Fibroblast of lung (primary cell): ENCODE measurements around the gene TSPAN9. TPM values are rescaled to one million over a fixed set of nuclear protein-coding genes. Genes with fewer than 3 reads are reported as not detected.

Source experiments
- DNase-seq, 2 donors: peaks; one replicate each; pipeline versions ENCODE4 v3.0.0 to v3.0.0-alpha.2; 2010; ENCODE audit warnings: low read depth in 2 of 2
- H2AFZ ChIP-seq: 2 replicates; pipeline ENCODE4 v1.5.1; 2012; ENCODE audit warnings: low read length, control low read depth, inconsistent platforms
- H3K27ac ChIP-seq: 2 replicates; pipeline ENCODE4 v1.5.1; 2011; ENCODE audit warnings: low read length, control low read depth; ENCODE audit not compliant: insufficient read depth
- H3K27me3 ChIP-seq: 2 replicates; pipeline ENCODE4 v1.5.1; 2011; ENCODE audit warnings: mild to moderate bottlenecking, low read length; ENCODE audit not compliant: control insufficient read depth, insufficient read depth
- H3K36me3 ChIP-seq: 2 replicates; pipeline ENCODE4 v1.5.1; 2011; ENCODE audit warnings: low read length; ENCODE audit not compliant: control insufficient read depth, insufficient read depth
- H3K4me1 ChIP-seq: 2 replicates; pipeline ENCODE4 v1.5.1; 2011; ENCODE audit warnings: low read length; ENCODE audit not compliant: control insufficient read depth, insufficient read depth; ENCODE audit errors: extremely low read depth
- H3K4me2 ChIP-seq: 2 replicates; pipeline ENCODE4 v1.5.1; 2011; ENCODE audit warnings: low read length, control low read depth; ENCODE audit not compliant: insufficient read depth; ENCODE audit errors: extremely low read depth
- H3K4me3 ChIP-seq, 4 experiments: fragments of 200-600 bp in 1 of 4; sonication (generic) in 1 of 4; replicated peaks in 1 of 4; 2 replicates each; pipeline ENCODE4 v1.5.1; 2011 to 2016; ENCODE audit warnings: low read length in 4 of 4, low read depth in 3 of 4, mild to moderate bottlenecking in 3 of 4, control low read depth in 2 of 4, inconsistent platforms in 1 of 4, mixed read lengths in 1 of 4; ENCODE audit not compliant: insufficient read depth in 1 of 4; ENCODE audit errors: control extremely low read depth in 1 of 4
- H3K79me2 ChIP-seq: 2 replicates; pipeline ENCODE4 v1.5.1; 2012; ENCODE audit warnings: mild to moderate bottlenecking, low read length, inconsistent platforms; ENCODE audit not compliant: control insufficient read depth, insufficient read depth
- H3K9ac ChIP-seq: 2 replicates; pipeline ENCODE4 v1.5.1; 2011; ENCODE audit warnings: mild to moderate bottlenecking, low read length, control low read depth; ENCODE audit not compliant: insufficient read depth
- H3K9me3 ChIP-seq: 2 replicates; pipeline ENCODE4 v1.5.1; 2012; ENCODE audit warnings: low read depth, low read length; ENCODE audit not compliant: control insufficient read depth, insufficient read depth
- H4K20me1 ChIP-seq: 2 replicates; pipeline ENCODE4 v1.5.1; 2011; ENCODE audit warnings: low read length; ENCODE audit not compliant: control insufficient read depth, insufficient read depth; ENCODE audit errors: extremely low read depth
- EZH2 ChIP-seq: IDR thresholded peaks from 2 replicates; pipeline ENCODE4 v1.5.1; 2012; ENCODE audit warnings: low read length, control low read depth, mild to moderate bottlenecking; ENCODE audit errors: missing control alignments
- polyA plus RNA-seq, 2 donors: library from polyadenylated mRNA; depleted of rRNA in 1 of 2; stranded (reverse) in 1 of 2; unstranded in 1 of 2; fragments of >200 nt; gene quantifications; 2 replicates each; pipeline ENCODE4 v1.2.1, GENCODE V29; 2011 to 2012; ENCODE audit warnings: missing spikeins in 1 of 2
- total RNA-seq: library from RNA; depleted of rRNA; stranded (reverse); fragments of >200 nt; gene quantifications from 2 replicates; pipeline ENCODE4 v1.2.1, GENCODE V29; 2014
- TF ChIP-seq, protein P1 (sequence below), 2 donors: IDR thresholded peaks in 1 of 2; conservative IDR thresholded peaks in 1 of 2; 1 replicate in 1 of 2; 2 replicates in 1 of 2; pipeline ENCODE4 v1.5.1; 2011 to 2012; ENCODE audit warnings: low read length in 2 of 2, control low read depth in 1 of 2, inconsistent platforms in 1 of 2, low read depth in 1 of 2, mild to moderate bottlenecking in 1 of 2

Gene TSPAN9
- total and polyA plus RNA-seq, 2 donors (not counting 1 experiment from before 2014, with no cell fraction given), result 31.1 to 35.2 TPM

DNA sequence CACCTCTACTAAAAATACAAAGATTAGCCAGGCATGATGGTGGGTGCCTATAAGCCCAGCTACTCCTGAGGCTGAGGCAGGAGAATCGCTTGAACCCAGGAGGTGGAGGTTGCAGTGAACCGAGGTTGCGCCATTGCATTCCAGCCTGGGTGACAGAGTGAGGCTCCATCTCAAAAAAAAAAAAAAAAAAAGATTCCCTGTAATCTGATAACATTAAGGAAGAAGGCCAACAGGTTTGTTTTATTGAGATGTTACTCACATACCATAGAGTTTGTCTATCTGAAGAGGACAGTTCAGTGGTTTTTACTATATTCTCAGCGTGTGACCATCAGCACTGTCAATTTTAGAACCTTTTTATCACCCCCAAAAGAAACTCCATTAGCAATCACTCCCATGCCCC lies 37.5 kb downstream of the TSPAN9 start:
- H3K9ac ChIP-seq, result no peak overlapping the region
- H3K27ac ChIP-seq, result no peak overlapping the region
- H3K4me2 ChIP-seq, result no peak overlapping the region
- H3K36me3 ChIP-seq, result no peaks in the 10 kb centered on the region
- no peaks in the 10 kb centered on the region for H4K20me1 ChIP-seq
- H3K4me3 ChIP-seq, result no peak overlapping the region
- peaks cover 12% of the 10 kb centered on the region for H3K4me1 ChIP-seq
- no peaks in the 10 kb centered on the region for H3K9me3 ChIP-seq
- no peak overlapping the region for H2AFZ ChIP-seq
- DNase-seq, result no peak
- TF ChIP-seq, protein P1, sequence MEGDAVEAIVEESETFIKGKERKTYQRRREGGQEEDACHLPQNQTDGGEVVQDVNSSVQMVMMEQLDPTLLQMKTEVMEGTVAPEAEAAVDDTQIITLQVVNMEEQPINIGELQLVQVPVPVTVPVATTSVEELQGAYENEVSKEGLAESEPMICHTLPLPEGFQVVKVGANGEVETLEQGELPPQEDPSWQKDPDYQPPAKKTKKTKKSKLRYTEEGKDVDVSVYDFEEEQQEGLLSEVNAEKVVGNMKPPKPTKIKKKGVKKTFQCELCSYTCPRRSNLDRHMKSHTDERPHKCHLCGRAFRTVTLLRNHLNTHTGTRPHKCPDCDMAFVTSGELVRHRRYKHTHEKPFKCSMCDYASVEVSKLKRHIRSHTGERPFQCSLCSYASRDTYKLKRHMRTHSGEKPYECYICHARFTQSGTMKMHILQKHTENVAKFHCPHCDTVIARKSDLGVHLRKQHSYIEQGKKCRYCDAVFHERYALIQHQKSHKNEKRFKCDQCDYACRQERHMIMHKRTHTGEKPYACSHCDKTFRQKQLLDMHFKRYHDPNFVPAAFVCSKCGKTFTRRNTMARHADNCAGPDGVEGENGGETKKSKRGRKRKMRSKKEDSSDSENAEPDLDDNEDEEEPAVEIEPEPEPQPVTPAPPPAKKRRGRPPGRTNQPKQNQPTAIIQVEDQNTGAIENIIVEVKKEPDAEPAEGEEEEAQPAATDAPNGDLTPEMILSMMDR (conservative IDR thresholded peaks at IDR 0.05 in 1 of 2, IDR thresholded peaks at IDR 0.05 in 1 of 2; ENCODE audit: low read depth in 1 of 2, low read length in 2 of 2), result no peak
- TF ChIP-seq EZH2, result no peak
- H3K27me3 ChIP-seq, result no peaks in the 10 kb centered on the region
- H3K79me2 ChIP-seq, result no peaks in the 10 kb centered on the region

- Histone ChIP-seq H3K36me3 (no peaks in the 10 kb centered on the region), H3K4me1 (peaks cover 12% of the 10 kb centered on the region), H3K27me3 (no peaks in the 10 kb centered on the region), H3K4me2 (no peak overlapping the region), H4K20me1 (no peaks in the 10 kb centered on the region), H3K27ac (no peak overlapping the region), H3K79me2 (no peaks in the 10 kb centered on the region), H3K4me3 (no peak overlapping the region), H2AFZ (no peak overlapping the region), H3K9me3 (no peaks in the 10 kb centered on the region), H3K9ac (no peak overlapping the region)
- no peak for DNase-seq
- no peak for TF ChIP-seq EZH2
- TF ChIP-seq, protein P1 (conservative IDR thresholded peaks at IDR 0.05 in 1 of 2, IDR thresholded peaks at IDR 0.05 in 1 of 2; ENCODE audit: low read depth in 1 of 2, low read length in 2 of 2), result no peak
Measured at GRCh38 chr12:3115078-3115477, 37.9 kb downstream of the TSPAN9 start.

GRCh38 chr12:3116106-3116844 lies 39.1 kb downstream of the TSPAN9 start:
- peak overlapping the region; percentile 3 for H3K27ac ChIP-seq
- peak in 1 of 2 donors; percentile 17 for DNase-seq
- no peaks in the 10 kb centered on the region for H4K20me1 ChIP-seq
- H3K79me2 ChIP-seq, result no peaks in the 10 kb centered on the region
- H3K27me3 ChIP-seq, result no peaks in the 10 kb centered on the region
- H3K4me1 ChIP-seq, result peaks cover 12% of the 10 kb centered on the region
- no peak overlapping the region for H3K9ac ChIP-seq
- no peaks in the 10 kb centered on the region for H3K9me3 ChIP-seq
- no peaks in the 10 kb centered on the region for H3K36me3 ChIP-seq
- no peak overlapping the region for H3K4me2 ChIP-seq
- no peak overlapping the region for H2AFZ ChIP-seq
- no peak for TF ChIP-seq EZH2
- TF ChIP-seq, protein P1 (conservative IDR thresholded peaks at IDR 0.05 in 1 of 2, IDR thresholded peaks at IDR 0.05 in 1 of 2; ENCODE audit: low read depth in 1 of 2, low read length in 2 of 2), result no peak
- H3K4me3 ChIP-seq, result no peak overlapping the region
